Astrocyte (in vitro differentiated cells and primary cell): ENCODE results near the gene RNF157. TPM values are rescaled to one million over a fixed set of nuclear protein-coding genes. Genes with fewer than 3 reads are reported as not detected.

Experiments used
- DNase-seq: peaks from one replicate; pipeline ENCODE4 v3.0.0-alpha.2; 2010; ENCODE audit warnings: low read depth
- FAIRE-seq: peaks from 2 replicates; lab custom pipeline; 2011; peaks lifted over from hg19 to GRCh38; lab: Jason Lieb, UNC
- H2AFZ ChIP-seq: 2 replicates; pipeline ENCODE4 v1.6.0; 2012; ENCODE audit warnings: low read depth, low read length, inconsistent platforms
- H3K27ac ChIP-seq: 2 replicates; pipeline ENCODE4 v1.5.1; 2011; ENCODE audit warnings: low read depth, low read length, inconsistent platforms
- H3K27me3 ChIP-seq: 2 replicates; pipeline ENCODE4 v1.6.0; 2011; ENCODE audit warnings: low read length, inconsistent platforms; ENCODE audit not compliant: insufficient read depth
- H3K36me3 ChIP-seq: 2 replicates; pipeline ENCODE4 v1.5.1; 2011; ENCODE audit warnings: low read length, inconsistent platforms; ENCODE audit not compliant: insufficient read depth
- H3K4me1 ChIP-seq: 2 replicates; pipeline ENCODE4 v1.5.1; 2011; ENCODE audit warnings: low read length, inconsistent platforms; ENCODE audit not compliant: insufficient read depth
- H3K4me2 ChIP-seq: 2 replicates; pipeline ENCODE4 v1.6.0; 2012; ENCODE audit warnings: low read length, inconsistent platforms
- H3K4me3 ChIP-seq: 2 replicates; pipeline ENCODE4 v1.5.1; 2011; ENCODE audit warnings: low read depth, mild to moderate bottlenecking, low read length, inconsistent platforms; ENCODE audit not compliant: insufficient read depth
- H3K79me2 ChIP-seq: 2 replicates; pipeline ENCODE4 v1.6.0; 2012; ENCODE audit warnings: mild to moderate bottlenecking, low read length, inconsistent platforms; ENCODE audit not compliant: insufficient read depth
- H3K9ac ChIP-seq: 2 replicates; pipeline ENCODE4 v1.6.0; 2012; ENCODE audit warnings: mild to moderate bottlenecking, low read length, inconsistent platforms
- H3K9me3 ChIP-seq: 2 replicates; pipeline ENCODE4 v1.5.1; 2012; ENCODE audit warnings: low read depth, mild to moderate bottlenecking, low read length, inconsistent platforms; ENCODE audit not compliant: insufficient read depth
- H4K20me1 ChIP-seq: 2 replicates; pipeline ENCODE4 v1.6.0; 2012; ENCODE audit warnings: low read length, inconsistent platforms; ENCODE audit not compliant: insufficient read depth
- H3K27ac Mint-ChIP-seq: one replicate; pipeline ENCODE4 v1.8.0; 2021; ENCODE audit warnings: mild to moderate bottlenecking, mixed read lengths; ENCODE audit not compliant: unreplicated experiment
- H3K27me3 Mint-ChIP-seq: one replicate; pipeline ENCODE4 v1.8.0; 2021; ENCODE audit warnings: low read depth, mixed read lengths; ENCODE audit not compliant: unreplicated experiment
- H3K36me3 Mint-ChIP-seq: one replicate; pipeline ENCODE4 v1.8.0; 2021; ENCODE audit warnings: low read depth, mixed read lengths; ENCODE audit not compliant: unreplicated experiment
- H3K4me1 Mint-ChIP-seq: one replicate; pipeline ENCODE4 v1.8.0; 2021; ENCODE audit warnings: low read depth, mixed read lengths; ENCODE audit not compliant: unreplicated experiment
- H3K4me3 Mint-ChIP-seq: one replicate; pipeline ENCODE4 v1.8.0; 2021; ENCODE audit warnings: mild to moderate bottlenecking, moderate library complexity, mixed read lengths; ENCODE audit not compliant: unreplicated experiment
- H3K9me3 Mint-ChIP-seq: one replicate; pipeline ENCODE4 v1.8.0; 2021; ENCODE audit warnings: mild to moderate bottlenecking, mixed read lengths; ENCODE audit not compliant: unreplicated experiment
- EZH2 ChIP-seq: IDR thresholded peaks from 2 replicates; pipeline ENCODE4 v1.6.1; 2012; ENCODE audit warnings: mild to moderate bottlenecking, low read length, inconsistent platforms; ENCODE audit not compliant: insufficient read depth
- total RNA-seq: library from RNA; stranded (reverse); gene quantifications from 2 replicates; pipeline ENCODE4 v1.2.1, GENCODE V29; 2021
- TF ChIP-seq, protein P1 (sequence below): IDR thresholded peaks from 2 replicates; pipeline ENCODE4 v1.5.1; 2011; ENCODE audit warnings: low read depth, mild to moderate bottlenecking, inconsistent platforms, low read length, moderate library complexity; ENCODE audit not compliant: insufficient read depth

Gene RNF157
- total RNA-seq, 1 donor from 2014 or later: 1.4 TPM

DNA sequence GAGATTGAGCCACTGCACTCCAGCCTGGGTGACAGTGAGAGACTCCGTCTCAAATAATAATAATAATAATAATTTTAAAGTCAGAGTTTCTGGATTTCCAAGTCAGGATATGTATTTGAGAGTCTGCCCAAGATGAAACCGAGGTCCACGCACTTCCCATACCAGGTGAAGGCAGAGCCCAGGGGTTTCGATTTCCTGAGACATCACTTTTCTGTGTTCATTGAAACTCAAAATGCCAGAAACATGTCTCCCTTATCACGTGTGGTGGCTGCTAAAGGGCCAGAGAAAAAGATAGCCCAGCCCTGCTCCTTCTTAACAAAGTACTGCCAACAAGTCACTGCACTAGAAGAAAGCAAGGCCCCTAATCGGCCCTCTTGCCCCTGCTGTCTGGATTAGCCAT lies 9.8 kb upstream of the RNF157 start:
- Histone ChIP-seq H3K4me1 (peaks cover 2% of the 10 kb centered on the region), H3K4me2 (no peak overlapping the region), H3K9me3 (no peaks in the 10 kb centered on the region), H3K36me3 (no peaks in the 10 kb centered on the region), H3K4me3 (no peak overlapping the region), H4K20me1 (no peaks in the 10 kb centered on the region), H3K27ac (no peak overlapping the region), H3K27me3 (peaks cover 10% of the 10 kb centered on the region), H3K9ac (no peak overlapping the region), H3K79me2 (no peaks in the 10 kb centered on the region), H2AFZ (no peak overlapping the region)
- Mint-ChIP-seq H3K9me3 (no peaks in the 10 kb centered on the region), H3K36me3 (no peaks in the 10 kb centered on the region), H3K4me1 (peaks cover 22% of the 10 kb centered on the region), H3K4me3 (no peak overlapping the region), H3K27ac (no peak overlapping the region), H3K27me3 (peaks cover 12% of the 10 kb centered on the region)
- TF ChIP-seq, protein P1, sequence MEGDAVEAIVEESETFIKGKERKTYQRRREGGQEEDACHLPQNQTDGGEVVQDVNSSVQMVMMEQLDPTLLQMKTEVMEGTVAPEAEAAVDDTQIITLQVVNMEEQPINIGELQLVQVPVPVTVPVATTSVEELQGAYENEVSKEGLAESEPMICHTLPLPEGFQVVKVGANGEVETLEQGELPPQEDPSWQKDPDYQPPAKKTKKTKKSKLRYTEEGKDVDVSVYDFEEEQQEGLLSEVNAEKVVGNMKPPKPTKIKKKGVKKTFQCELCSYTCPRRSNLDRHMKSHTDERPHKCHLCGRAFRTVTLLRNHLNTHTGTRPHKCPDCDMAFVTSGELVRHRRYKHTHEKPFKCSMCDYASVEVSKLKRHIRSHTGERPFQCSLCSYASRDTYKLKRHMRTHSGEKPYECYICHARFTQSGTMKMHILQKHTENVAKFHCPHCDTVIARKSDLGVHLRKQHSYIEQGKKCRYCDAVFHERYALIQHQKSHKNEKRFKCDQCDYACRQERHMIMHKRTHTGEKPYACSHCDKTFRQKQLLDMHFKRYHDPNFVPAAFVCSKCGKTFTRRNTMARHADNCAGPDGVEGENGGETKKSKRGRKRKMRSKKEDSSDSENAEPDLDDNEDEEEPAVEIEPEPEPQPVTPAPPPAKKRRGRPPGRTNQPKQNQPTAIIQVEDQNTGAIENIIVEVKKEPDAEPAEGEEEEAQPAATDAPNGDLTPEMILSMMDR: no peak
- TF ChIP-seq EZH2: no peak
- FAIRE-seq (no peak), DNase-seq (no peak)

DNA sequence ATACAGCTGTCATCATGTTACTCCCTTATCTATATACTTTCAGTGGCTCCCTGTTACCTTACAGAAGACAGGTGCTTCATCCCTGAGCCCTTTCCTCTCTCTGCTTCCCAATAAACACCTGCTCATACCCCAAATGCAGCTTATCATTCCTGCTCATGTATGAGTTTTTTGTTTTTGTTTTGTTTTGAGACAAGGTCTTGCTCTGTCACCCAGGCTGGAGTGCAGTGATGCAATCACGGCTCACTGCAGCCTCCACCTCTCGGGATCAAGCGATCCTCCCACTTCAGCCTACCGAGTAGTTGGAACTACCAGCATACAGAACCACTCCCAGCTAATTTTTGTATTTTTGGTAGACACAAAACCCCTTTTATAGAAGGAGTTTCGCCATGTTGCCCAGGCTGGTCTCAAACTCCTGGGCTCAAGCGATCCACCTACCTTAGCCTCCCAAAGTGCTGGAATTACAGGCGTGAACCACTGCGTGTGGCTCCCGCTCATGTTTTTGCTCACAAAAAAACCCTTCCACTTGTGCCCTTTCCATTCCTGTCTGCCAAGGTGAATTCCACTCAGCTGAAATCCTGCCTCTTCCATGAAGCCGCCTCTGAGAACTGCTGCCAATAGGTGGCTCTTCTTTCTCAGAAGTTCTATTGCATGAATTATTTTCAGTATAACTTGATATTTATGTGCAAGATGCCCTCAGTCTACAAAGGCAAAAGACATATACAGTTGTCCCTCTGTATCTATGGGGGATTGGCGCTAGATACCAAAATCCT lies 7.9 kb upstream of the RNF157 start:
- DNase-seq (no peak), FAIRE-seq (no peak)
- peaks cover 30% of the 10 kb centered on the region for H3K27me3 Mint-ChIP-seq
- Histone ChIP-seq H3K4me3 (no peak overlapping the region), H3K9ac (no peak overlapping the region), H3K9me3 (no peaks in the 10 kb centered on the region), H3K27ac (no peak overlapping the region), H3K4me1 (peaks cover 2% of the 10 kb centered on the region), H3K27me3 (peaks cover 24% of the 10 kb centered on the region), H3K36me3 (no peaks in the 10 kb centered on the region), H2AFZ (no peak overlapping the region), H4K20me1 (no peaks in the 10 kb centered on the region), H3K79me2 (no peaks in the 10 kb centered on the region), H3K4me2 (no peak overlapping the region)
- H3K27ac Mint-ChIP-seq: no peak overlapping the region
- peaks cover 21% of the 10 kb centered on the region for H3K4me1 Mint-ChIP-seq
- H3K9me3 Mint-ChIP-seq: no peaks in the 10 kb centered on the region
- TF ChIP-seq, protein P1: no peak
- TF ChIP-seq EZH2: no peak
- H3K36me3 Mint-ChIP-seq: no peaks in the 10 kb centered on the region
- no peak overlapping the region for H3K4me3 Mint-ChIP-seq

DNA sequence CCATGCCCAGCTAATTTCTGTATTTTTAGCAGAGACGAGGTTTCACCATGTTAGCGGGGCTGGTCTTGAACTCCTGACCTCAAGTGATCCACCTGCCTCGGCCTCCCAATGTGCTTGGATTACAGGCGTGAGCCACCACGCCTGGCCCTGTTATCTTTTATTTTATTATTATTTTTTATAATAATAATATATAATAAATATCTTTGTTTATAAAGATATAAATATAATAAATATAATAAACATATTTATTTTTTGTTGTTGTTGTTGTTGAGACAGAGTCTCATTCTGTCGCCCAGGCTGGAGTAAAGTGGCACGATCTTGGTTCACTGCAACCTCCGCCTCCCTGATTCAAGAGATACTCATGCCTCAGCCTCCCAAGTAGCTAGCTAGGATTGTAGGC lies 7.0 kb upstream of the RNF157 start:
- no peak for FAIRE-seq

More for the DNA sequence above, 7.0 kb upstream of the RNF157 start:
- Mint-ChIP-seq H3K4me3 (no peak overlapping the region), H3K9me3 (no peaks in the 10 kb centered on the region), H3K27ac (no peak overlapping the region), H3K4me1 (peaks cover 14% of the 10 kb centered on the region), H3K36me3 (no peaks in the 10 kb centered on the region), H3K27me3 (peaks cover 38% of the 10 kb centered on the region)
- no peak overlapping the region for H3K9ac ChIP-seq
- H3K79me2 ChIP-seq: no peaks in the 10 kb centered on the region
- H4K20me1 ChIP-seq: no peaks in the 10 kb centered on the region
- peaks cover 1% of the 10 kb centered on the region for H3K4me1 ChIP-seq
- no peak overlapping the region for H3K4me3 ChIP-seq
- no peaks in the 10 kb centered on the region for H3K36me3 ChIP-seq
- H3K27ac ChIP-seq: no peak overlapping the region
- no peaks in the 10 kb centered on the region for H3K9me3 ChIP-seq
- no peak for DNase-seq
- H2AFZ ChIP-seq: no peak overlapping the region
- H3K27me3 ChIP-seq: peaks cover 33% of the 10 kb centered on the region
- H3K4me2 ChIP-seq: no peak overlapping the region
- TF ChIP-seq EZH2: no peak
- TF ChIP-seq, protein P1: no peak
